ENCODE measurements around the gene PARVB.

DNA sequence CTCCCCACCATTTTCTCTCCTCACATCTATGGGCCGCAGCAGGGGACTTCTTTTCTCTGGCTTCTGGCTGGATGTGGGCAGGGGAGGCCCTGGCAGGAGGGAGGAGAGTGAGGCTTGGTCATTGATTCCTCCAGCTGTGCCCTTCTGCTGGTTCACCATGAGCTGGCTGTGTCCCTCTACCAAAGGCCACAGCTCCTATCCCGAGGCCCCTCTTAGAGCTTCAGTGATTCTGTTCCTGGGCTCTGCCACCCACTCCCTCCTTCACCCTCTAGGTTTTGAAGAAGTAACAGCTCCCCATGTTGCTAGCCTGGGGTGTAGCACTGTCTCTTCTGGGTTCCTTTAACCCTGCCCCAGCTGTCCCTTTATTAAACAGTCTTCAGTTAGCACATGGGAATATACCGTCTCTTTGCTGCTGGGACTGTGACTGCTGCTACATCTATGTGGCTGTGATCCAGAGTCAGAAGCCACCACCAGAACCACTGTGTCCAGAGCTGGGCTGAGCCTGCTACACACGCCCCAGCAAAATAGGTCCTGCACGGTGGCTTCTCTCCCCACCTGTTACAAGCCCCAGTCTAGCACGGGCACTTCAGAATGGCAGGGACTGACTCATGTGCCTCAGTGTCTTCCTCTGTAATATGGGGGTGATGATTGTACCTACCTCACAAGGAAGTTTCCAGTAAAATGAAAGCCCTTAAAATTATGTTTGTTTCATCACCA is 156.0 kb downstream of the PARVB start:
- TF ChIP-seq, protein P1, sequence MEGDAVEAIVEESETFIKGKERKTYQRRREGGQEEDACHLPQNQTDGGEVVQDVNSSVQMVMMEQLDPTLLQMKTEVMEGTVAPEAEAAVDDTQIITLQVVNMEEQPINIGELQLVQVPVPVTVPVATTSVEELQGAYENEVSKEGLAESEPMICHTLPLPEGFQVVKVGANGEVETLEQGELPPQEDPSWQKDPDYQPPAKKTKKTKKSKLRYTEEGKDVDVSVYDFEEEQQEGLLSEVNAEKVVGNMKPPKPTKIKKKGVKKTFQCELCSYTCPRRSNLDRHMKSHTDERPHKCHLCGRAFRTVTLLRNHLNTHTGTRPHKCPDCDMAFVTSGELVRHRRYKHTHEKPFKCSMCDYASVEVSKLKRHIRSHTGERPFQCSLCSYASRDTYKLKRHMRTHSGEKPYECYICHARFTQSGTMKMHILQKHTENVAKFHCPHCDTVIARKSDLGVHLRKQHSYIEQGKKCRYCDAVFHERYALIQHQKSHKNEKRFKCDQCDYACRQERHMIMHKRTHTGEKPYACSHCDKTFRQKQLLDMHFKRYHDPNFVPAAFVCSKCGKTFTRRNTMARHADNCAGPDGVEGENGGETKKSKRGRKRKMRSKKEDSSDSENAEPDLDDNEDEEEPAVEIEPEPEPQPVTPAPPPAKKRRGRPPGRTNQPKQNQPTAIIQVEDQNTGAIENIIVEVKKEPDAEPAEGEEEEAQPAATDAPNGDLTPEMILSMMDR (IDR thresholded peaks at IDR 0.05; ENCODE audit: low read length): no peak
- TF ChIP-seq EZH2 (IDR thresholded peaks at IDR 0.05; ENCODE audit: borderline replicate concordance, low read length): no peak

All from OCI-LY1 (cell line).